HCEC 1CT (cell line): Measurements from ENCODE around the gene CMTM8.

ENCODE experiments used
- DNase-seq: peaks from one replicate; pipeline ENCODE4 v3.0.0-alpha.2; 2017

CMTM8 gene

DNA sequence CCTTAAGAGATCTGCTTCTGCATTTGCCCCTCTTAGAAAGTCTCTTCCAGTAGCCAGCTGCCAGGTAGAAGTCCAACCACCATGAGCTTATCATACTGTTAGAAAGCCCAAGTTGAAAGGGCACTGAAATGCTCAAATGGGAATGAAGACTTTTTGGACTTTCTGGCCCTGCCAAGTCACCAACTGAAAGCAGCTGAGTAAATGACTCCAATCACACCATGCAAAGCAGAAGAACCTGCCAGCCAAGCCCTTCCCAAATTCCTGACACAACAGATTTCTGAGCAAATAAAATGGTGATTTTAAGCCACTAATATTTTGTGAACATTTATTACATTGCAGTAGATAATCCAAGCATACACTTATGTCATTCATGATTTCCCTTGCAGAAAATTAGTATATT lies 2.1 kb upstream of the CMTM8 start:
- no peak for DNase-seq

DNA sequence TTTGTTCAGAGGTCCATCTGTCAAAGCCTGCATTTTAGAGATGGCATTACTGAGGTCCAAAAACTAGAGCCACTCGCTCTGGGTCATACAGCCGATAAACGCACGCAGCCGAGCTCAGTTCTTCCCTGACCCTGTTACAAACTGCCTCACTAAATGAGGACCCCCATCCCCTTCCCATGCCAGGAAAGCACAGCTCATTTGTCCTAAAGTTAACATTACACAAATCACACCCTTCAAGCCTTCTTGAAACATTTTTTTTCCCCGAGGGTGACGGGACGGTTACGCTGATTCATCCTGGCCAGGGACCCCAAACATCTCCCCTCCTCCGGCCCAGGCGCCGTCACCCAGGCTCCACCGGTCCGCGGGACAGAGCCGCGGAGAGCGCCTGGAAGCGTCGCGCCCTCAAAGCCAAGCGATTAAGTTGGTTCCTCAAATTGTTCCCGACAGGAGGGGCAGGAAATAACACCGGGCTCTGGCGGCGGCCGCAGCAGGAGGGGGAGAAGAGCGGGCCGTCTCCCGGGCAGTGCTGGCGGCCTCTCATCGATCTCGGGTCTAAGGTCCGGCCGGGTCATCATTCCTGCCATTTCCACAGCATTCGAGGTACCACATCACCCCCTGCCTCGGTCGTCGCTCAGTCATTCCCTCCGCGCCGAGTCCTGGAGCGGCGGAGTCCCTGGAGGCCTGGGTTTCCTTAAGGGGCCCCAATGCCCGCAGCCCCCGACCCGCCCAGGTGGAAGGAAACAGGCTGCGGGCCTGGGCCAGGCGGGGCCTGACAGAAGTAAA lies 619 bp upstream of the CMTM8 start:
- DNase-seq = no peak

DNA sequence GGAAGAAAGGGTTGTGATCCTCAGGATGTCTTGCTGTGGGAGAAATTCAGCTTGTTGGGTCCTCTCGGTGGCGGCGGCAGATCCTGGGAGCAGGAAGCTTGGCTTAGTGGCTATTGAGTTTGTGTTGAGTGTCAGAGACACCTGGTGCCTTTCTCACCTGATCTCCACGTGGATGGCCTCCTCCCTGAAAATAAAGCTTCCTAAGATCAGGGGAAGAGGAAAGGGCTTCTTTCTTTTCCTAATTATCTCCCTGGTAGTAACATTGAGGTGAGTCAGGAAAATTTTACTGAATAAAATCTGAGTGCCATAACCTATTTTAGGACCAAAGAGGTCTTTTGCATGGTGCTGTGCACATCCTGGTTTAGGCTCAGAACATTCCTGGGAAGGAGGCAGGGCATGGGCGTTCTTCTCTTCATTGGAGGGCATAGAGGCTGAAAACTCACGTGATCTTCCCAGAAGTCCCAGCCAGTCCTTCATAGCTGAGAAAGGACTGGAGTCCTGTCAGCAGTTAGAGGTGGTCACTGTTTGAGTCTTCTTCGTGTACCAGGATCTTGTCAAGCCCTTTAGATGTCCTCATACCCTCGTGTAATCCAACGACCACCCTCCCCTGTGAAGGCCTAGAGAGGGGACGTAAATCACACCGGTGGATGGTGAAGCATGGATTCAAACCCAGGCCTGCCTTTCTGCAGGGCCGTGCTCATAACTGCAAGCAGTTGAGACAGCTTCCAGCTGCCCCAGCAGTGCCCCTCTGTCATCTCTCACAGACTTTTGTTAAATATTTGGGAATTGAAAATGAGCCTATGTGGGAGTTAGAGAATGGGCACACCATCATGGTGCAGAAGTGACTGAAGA lies 1.1 kb downstream of the CMTM8 start:
- no peak for DNase-seq

DNA sequence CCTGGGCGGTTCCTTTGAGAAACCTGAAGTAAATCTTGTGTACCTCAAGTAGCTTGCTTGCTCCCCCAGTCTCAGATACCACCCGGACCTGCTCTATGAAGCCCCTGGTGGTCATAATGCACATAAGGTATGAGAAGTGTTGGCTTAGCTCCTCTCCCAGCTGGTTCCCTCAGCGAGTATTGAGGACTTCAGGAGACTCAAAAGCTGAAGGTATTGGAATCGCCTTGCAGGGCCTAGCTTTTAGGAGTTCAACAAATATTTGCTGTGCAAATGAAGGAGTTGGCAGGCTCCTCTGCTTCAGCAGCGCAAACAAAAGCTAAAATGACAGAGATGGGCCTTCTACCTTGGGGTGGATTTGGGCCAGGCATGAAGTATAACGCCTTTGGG lies 1.7 kb downstream of the CMTM8 start:
- no peak for DNase-seq

DNA sequence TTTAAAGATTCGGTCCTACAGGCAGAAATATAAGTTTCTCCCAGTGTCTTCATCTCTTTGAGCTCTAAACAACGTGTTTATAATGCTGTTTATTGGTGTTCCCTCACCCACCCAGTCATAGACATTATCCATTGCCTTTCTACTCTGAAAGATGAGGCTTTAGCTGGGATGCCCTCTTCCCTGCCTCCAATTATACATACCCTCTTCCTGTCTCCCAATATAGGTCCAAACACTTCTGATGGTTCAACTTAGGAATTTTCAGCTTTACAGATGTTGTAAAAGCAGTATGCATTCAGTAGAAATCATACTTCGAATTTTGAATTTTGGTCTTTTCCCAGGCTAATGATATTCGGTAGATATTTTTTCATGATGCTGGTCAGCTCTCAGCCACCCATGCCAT lies 2.6 kb downstream of the CMTM8 start:
- no peak for DNase-seq

DNA sequence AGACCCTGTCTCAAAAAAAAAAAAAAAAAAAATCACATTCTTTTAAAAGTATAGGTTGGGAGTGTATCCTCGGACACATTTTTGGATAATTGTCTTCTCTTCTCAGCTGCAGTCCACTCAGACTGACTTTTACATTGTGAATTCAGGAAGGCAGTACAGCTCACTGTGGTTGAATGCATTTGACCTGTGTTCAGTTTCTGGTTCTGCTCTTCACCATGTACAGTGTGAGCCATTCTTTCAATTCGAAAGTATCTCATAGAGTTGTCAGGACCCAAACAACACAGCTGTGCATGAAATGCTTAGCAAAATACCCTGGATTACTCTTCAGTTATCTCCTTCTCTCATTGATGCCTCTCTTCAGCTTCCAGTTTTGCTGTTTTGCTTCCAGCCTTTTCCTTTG lies 5.0 kb downstream of the CMTM8 start:
- DNase-seq = no peak

DNA sequence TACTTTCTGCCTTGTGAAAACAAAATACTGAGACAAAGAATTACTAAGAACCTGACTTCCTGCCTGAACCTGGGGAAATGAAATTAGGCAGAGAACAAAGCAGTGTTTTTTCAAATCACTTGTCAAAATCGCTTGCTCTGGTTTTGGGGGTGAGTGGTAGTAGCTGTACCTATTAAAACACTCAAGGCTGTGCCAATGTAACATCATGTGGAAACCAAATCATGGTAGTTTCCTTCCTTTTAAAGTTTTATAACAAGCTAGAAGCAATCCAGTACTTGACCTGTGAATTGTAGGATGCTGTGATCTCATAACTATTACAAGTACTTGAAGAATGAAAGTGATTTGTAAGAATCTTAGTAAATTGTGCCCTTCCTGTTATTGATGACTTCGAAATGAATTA lies 6.7 kb downstream of the CMTM8 start:
- DNase-seq = no peak

DNA sequence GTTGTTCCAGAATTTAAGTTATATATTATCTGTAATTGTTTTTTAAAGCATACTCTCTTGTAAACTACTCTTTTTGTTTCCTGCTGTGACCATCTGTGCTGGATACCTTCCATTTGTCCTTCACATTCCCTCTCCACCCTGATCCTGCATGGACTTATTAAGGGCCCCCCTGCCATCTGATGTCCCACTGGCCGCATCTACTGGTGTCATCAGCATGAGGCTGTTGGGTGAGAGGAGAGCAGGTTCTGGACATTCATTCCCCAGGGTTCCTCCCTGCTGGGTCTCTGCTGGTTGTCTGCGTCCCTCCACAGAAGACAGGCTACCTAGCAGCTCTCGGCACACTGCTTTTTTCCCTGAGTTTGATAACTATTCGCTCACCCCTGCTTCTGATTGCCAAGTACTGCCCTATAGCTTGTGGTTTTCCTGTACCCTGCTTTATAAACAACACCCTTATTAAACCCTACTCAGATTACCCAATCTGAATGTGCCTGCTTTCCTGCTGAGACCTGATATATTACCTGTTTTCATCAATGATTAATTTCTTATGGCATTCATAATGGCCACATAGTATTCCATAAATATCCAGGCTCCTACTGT lies 7.7 kb downstream of the CMTM8 start:
- no peak for DNase-seq

DNA sequence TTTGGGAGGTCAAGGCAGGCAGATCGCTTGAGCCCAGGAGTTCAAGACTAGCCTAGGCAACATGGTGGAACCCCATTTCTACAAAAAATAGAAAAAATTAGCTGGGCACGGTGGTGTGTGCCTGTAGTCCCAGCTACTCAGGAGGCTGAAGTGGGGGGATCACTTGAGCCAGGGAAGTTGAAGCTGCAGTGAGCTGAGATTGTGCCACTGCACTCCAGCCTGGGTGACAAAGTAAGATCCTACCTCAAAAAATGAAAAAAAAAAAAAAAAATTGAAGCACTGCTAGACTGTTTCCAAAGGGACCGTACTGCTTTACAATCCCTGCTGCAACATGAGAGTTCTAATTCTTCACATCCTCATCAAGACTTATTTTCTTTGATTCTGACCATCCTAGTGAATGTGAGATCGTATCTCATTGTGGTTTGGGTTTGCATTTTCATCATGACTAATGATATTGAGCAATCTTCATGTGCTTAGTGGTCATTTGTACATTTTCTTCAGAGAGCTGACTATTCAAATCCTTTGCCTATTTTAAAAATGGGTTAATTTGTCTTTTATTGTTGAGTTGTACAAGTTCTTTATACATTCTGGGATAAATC lies 10.8 kb downstream of the CMTM8 start:
- DNase-seq = peak; percentile 92

DNA sequence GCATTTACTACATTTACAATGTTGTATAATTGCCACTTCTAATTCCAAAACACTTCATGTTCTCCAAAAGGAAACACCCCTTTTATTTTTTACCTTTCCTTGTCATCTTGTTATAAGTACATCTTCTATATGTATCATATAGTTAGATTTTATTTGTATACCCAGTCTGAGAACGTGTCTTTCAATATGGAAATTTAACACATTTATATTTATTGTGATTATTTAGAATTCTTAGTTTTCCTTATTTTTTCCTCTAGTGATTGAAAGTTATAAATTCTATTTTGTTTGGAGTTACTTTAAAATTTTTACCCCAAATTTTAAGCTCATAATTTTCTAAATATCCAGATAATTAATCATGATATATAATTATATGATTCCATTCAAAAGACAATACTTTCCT lies 15.8 kb downstream of the CMTM8 start:
- no peak for DNase-seq

DNA sequence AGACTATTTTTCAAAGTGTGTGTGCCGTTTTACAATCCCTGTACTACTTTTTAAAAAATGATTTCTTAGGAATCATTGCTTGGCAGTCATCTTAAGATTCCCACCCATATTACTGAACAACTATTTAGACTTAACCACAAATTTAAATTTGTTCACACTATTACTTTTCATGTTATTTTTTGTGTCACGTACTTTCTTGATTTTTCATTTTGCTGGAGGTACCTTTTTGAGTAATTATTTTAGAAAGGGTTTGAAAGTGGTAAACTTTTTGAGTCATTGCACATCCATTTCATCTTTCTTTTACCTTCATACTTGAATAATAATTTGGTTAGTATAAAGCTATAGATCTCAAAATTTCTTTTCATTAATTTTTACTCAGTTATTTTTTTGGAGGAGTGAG lies 16.9 kb downstream of the CMTM8 start:
- no peak for DNase-seq

DNA sequence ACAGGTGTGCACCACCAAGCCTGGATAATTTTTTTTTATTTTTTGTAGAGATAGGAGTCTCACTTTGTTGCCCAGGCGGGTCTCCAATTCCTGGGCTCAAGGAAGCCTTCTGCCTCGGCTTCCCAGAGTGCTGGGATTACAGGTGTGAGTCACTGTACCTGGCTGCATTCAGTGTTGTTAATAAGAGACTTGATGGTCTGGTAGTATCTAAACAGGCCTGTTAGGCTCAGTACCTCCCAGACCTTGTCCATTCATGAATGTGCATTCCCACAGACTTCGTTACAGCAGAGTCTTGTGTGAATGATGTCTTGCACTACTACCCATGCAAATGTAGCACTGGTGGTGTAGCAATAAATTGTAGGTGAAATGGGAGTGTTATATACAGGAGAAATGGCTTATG lies 17.7 kb downstream of the CMTM8 start:
- DNase-seq = no peak

DNA sequence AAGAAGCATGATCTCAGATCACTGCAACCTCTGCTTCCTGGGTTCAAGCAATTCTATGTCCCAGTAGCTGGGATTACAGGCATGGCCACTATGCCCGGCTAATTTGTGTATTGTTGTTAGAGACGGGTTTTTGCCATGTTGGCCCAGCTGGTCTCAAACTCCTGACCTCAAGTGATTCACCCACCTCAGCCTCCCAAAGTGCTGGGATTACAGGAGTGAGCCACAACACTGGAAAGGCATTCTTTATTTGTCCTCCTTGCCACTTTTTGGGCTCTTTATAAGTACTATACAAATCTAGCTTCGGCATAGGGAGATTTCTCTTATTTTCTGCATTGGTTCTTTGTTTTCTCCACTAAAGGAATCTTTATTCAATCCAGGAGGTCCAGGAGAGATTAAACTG lies 18.6 kb downstream of the CMTM8 start:
- no peak for DNase-seq

DNA sequence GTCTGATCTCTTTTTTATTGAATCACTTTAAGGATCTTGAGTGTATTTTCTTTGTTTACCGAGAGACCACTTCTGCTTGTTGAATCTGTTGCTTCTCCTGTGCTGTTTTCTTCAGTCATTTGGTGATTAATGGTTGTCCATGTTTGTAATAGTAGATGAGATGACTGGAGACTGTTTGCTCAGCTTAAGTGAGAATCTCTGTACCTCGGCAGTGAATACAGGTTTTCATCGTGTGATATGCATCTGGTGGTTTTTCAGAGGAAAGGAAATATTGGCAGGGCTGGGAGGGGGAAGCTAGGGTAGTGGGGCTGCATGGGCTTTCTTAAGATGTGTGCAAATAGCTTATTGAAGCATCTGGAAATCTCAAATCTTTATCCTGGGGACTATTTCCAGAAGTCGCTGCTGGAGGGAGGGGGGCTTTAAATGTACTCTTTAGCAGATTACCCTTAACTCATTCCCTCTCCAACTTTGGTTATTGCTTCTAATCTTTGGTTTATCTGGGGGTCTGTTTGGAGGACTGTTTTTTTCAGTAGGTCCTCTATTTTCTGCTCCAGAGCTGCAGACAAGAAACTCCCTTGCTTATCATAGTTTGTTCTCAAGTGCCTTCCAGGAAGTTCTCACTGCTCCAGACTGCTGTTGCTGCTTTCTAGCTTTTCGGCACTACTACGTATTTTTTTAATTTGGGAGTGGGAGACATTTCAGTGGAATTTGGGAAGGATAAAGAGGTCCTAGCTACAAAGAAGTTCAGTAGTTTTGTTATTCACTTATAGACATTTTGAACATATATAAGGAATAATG lies 19.4 kb downstream of the CMTM8 start:
- DNase-seq = no peak

DNA sequence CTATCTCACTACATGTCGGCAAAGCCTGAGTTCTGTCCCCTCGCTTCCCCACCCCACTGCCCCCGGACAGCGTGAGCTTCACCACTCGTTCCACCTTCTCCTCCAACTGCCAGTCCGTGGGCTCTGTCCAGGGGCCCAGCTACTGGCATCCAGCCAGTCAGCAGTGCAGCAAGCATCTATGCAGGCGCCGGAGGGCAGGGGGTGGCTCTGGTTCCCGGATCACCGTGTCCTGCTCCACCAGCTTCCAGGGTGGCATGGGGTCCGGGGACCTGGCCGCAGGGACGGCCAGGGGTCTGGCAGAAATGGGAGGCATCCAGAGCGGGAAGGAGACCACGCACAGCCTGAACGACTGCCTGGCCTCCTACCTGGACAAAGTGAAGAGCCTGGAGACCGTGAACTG lies 20.4 kb downstream of the CMTM8 start:
- no peak for DNase-seq

DNA sequence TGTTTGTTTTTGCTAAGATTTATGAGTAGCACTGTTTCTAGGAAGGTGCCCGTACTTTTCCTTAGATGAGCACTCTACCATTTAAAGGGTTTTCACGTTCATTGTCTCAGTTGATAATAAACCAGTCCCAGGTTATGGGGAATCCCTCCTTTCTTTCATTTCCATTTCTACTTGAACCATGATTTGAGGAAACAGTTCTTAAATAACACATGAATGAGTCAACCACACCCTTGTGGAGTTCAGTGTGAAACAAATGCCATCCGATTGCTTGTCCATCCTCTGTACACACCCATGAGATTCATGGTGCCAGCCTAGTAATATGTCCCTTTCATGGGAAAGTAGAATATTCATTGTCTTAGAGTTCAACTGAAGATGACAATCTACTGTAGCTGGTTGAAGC lies 23.1 kb downstream of the CMTM8 start:
- no peak for DNase-seq

DNA sequence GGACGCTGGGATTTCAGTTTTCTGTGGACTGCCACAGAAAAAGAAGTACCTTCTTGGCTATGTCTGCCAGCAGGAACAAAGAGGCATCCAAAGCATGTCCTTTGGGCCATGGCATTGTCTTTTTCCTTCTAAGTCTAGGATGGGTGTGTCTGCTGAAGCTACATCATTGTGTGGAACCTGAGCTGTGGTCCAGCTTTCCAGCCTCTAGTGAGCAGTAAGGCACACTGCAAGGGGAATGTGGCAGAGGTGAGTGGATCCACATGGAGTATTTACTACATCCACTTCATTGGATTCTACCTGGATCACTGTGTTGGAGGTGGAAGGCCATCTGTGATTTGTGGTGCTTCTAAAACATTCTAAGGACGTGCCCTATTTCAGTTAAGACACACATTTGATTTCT lies 23.7 kb downstream of the CMTM8 start:
- no peak for DNase-seq

DNA sequence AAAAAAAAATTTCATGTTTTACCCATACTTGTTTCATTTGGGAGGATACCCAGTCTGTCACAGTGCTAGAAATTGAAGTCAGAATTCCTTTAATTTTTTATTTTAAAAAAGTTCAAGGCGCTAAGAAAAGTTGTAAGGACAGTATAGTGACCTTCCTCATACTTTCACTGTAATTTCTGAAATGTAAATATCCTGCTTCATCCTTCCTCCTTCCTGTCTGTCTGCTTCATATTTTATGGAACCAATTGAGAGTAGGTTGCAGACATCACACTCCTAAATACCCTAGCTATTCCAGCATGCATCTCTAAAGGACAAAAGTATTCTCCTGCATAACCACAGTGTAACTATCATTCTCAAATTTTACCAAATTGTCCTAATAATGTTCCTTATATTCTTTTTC lies 35.8 kb downstream of the CMTM8 start:
- no peak for DNase-seq

DNA sequence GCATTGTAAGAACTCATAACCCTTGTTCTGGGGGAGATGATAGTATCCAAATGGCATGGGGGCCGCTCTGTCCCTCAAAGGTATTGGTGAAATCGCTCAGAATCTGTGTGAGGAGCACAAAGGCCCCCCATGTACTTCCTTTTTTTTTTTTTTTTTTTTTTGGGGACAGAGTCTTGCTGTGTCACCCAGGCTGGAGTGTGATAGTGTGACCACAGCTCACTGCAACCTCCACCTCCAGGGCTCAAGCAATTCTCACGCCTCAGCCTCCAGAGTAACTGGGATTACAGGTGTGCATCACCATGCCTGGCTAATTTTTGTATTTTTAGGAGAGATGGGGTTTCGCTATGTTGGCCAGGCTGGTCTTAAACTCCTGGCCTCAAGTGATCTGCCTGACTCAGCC lies 37.0 kb downstream of the CMTM8 start:
- no peak for DNase-seq

DNA sequence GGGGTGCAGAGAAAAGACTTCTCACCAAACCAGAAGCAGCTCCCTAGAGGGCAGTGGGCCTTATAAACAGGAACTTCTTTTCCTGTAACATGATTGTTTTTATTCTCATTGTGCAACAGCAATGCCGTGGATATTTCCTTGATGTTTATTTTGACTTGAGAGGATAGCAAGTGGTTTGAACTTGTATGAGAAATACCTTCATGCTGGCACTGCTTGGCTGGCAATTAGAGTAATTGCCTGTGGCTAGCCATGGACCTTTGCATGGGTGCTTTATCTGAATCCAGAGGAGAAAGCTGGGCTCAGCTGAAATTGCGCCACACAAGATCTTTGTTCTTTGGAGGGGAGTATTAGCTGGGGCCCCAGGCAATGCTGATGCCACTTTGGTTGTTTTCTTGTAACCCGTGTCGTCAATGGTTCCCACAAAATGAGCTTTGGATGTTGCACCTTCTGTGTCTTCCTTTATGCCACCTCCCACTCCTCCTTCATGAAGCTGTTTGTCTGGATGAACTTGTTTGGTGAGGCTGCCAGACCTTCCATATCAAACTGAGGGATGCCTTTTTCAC lies 37.9 kb downstream of the CMTM8 start:
- no peak for DNase-seq

DNA sequence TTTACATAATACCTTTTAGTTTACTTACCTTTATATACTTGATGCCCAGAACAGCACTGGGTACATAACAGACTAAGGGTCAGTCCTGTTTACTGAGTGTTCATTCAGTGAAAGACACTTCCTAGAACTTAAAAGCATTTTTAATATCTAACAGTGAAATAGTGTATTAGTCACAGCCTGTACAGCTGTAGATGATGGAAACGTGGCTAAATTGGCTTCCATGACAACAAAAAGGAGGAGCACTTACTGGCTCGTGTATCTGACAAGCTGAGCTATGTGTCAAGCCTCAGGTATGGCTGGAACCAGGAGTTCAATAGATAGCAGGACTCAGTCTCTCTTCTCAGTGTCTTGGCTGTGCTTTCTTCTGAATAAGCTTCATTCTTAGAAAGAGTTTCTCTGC lies 40.2 kb downstream of the CMTM8 start:
- DNase-seq = peak; percentile 23

DNA sequence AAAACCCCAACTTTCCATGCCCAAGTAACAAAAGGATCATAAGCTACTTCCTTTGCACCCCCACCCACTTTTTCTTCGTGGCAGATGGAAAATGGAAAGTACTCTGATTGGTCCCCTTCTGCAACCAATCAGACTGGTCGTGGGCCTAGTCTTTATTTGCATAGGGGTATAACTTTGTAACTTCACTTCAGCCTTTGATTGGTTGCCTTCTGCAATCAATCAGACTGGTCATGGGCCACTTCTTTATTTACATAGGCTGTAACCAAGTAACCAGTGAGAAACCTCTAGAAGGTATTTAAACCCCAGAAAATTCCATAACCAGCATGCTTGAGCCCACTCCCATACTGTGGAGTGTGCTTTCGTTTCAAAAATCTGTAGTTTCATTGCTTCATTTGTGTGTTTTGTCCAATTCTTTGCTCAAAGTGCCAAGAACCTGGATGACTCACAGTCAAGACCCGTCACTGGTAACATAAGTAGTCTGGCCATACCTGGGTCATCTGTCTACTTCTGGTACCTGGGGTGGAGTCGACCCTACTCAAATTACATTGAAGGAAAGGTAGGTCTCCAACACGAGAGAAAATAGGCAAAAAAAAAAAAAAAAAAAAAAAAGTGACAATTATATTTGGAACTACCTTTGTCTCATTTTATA lies 41.9 kb downstream of the CMTM8 start:
- no peak for DNase-seq
